ENCODE measurements around the gene MAS1L. TPM values are rescaled to one million over a fixed set of nuclear protein-coding genes. Genes with fewer than 3 reads are reported as not detected.

Gene MAS1L
- polyA plus RNA-seq, 3 donors, result not detected

GRCh38 chr6:29510202-29510601 lies 22.4 kb upstream of the MAS1L start:
- Histone ChIP-seq H4K20me1 (ENCODE audit: insufficient read depth, low read length) (no peaks in the 10 kb centered on the region), H2AFZ (ENCODE audit: insufficient read depth, low read depth, low read length, poor library complexity, severe bottlenecking) (no peak overlapping the region), H3K9me3 (replicated peaks in 1 of 2; ENCODE audit: control insufficient read depth in 1 of 2, insufficient read depth in 1 of 2, low read length in 2 of 2) (no peaks in the 10 kb centered on the region), H3K4me1 (ENCODE audit: control insufficient read depth in 1 of 2, insufficient read depth in 2 of 2, low read length in 2 of 2) (no peaks in the 10 kb centered on the region), H3K4me2 (replicated peaks; ENCODE audit: extremely low read depth, low read length, poor library complexity, severe bottlenecking) (no peak overlapping the region), H3K27me3 (ENCODE audit: control insufficient read depth in 2 of 2, insufficient read depth in 2 of 2, low read length in 2 of 2) (no peaks in the 10 kb centered on the region), H3K4me3 (replicated peaks in 1 of 3; ENCODE audit: low read depth in 2 of 3, low read length in 3 of 3) (no peak overlapping the region), H3K79me2 (ENCODE audit: insufficient read depth, low read length) (no peaks in the 10 kb centered on the region), H3K36me3 (replicated peaks in 1 of 2; ENCODE audit: control insufficient read depth in 1 of 2, insufficient read depth in 2 of 2, low read length in 2 of 2) (no peaks in the 10 kb centered on the region), H3K27ac (ENCODE audit: low read depth in 1 of 2, low read length in 2 of 2) (no peak overlapping the region), H3K9ac (ENCODE audit: insufficient read depth, low read length, poor library complexity, severe bottlenecking) (no peak overlapping the region)
- peaks cover 1 to 12% (median 7%) of the 10 kb centered on the region in 3 donors for H3K27me3 Mint-ChIP-seq (ENCODE audit: low read depth in 3 of 3)
- no peaks in the 10 kb centered on the region for H3K36me3 Mint-ChIP-seq
- H3K9me3 Mint-ChIP-seq, result peaks cover 0 to 2% (median 0%) of the 10 kb centered on the region in 7 donors
- WGBS (ENCODE audit: insufficient coverage), result 100% methylated on average over 1 of the region's 4 CpGs
- TF ChIP-seq, protein P1, sequence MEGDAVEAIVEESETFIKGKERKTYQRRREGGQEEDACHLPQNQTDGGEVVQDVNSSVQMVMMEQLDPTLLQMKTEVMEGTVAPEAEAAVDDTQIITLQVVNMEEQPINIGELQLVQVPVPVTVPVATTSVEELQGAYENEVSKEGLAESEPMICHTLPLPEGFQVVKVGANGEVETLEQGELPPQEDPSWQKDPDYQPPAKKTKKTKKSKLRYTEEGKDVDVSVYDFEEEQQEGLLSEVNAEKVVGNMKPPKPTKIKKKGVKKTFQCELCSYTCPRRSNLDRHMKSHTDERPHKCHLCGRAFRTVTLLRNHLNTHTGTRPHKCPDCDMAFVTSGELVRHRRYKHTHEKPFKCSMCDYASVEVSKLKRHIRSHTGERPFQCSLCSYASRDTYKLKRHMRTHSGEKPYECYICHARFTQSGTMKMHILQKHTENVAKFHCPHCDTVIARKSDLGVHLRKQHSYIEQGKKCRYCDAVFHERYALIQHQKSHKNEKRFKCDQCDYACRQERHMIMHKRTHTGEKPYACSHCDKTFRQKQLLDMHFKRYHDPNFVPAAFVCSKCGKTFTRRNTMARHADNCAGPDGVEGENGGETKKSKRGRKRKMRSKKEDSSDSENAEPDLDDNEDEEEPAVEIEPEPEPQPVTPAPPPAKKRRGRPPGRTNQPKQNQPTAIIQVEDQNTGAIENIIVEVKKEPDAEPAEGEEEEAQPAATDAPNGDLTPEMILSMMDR (IDR thresholded peaks at IDR 0.05), result no peak
- intact Hi-C loops (cut with micrococcal nuclease), result no loop called here
- no peak overlapping the region for H3K4me3 Mint-ChIP-seq
- H3K4me1 Mint-ChIP-seq, result no peaks in the 10 kb centered on the region
- H3K27ac Mint-ChIP-seq, result no peak overlapping the region
- DNase-seq, result no peak

DNA sequence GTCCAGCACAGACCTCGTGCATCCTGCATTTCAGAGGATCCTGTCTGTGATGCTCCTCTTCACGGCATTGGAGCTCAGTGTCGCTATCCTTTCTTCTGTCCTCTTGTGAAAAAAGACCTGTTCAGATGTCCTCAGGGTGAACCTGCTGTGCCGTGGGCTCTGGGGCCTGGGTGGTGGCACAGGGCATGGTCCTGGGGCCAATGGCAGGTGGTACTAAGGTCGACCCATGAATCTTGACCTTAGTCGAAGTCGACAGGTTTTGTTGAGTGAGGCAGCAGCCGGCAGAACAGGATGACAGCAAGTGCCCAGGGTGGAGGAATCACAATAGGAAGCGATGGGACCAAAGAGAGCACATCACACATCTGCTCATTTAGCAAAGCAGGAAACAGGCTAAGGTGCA lies 22.0 kb upstream of the MAS1L start:
- no peak for DNase-seq
- Histone ChIP-seq H3K79me2 (ENCODE audit: insufficient read depth, low read length) (no peaks in the 10 kb centered on the region), H3K36me3 (replicated peaks in 1 of 2; ENCODE audit: control insufficient read depth in 1 of 2, insufficient read depth in 2 of 2, low read length in 2 of 2) (no peaks in the 10 kb centered on the region), H3K4me3 (replicated peaks in 1 of 3; ENCODE audit: low read depth in 2 of 3, low read length in 3 of 3) (no peak overlapping the region), H3K9ac (ENCODE audit: insufficient read depth, low read length, poor library complexity, severe bottlenecking) (no peak overlapping the region), H3K27me3 (ENCODE audit: control insufficient read depth in 2 of 2, insufficient read depth in 2 of 2, low read length in 2 of 2) (no peaks in the 10 kb centered on the region), H3K4me2 (replicated peaks; ENCODE audit: extremely low read depth, low read length, poor library complexity, severe bottlenecking) (no peak overlapping the region), H3K27ac (ENCODE audit: low read depth in 1 of 2, low read length in 2 of 2) (no peak overlapping the region), H3K9me3 (replicated peaks in 1 of 2; ENCODE audit: control insufficient read depth in 1 of 2, insufficient read depth in 1 of 2, low read length in 2 of 2) (no peaks in the 10 kb centered on the region), H2AFZ (ENCODE audit: insufficient read depth, low read depth, low read length, poor library complexity, severe bottlenecking) (no peak overlapping the region), H3K4me1 (ENCODE audit: control insufficient read depth in 1 of 2, insufficient read depth in 2 of 2, low read length in 2 of 2) (no peaks in the 10 kb centered on the region), H4K20me1 (ENCODE audit: insufficient read depth, low read length) (no peaks in the 10 kb centered on the region)
- Mint-ChIP-seq H3K4me3 (no peak overlapping the region), H3K27me3 (ENCODE audit: low read depth in 3 of 3) (peaks cover 1 to 14% (median 7%) of the 10 kb centered on the region in 3 donors), H3K4me1 (no peaks in the 10 kb centered on the region), H3K27ac (no peak overlapping the region), H3K9me3 (peaks cover 0 to 2% (median 0%) of the 10 kb centered on the region in 7 donors), H3K36me3 (no peaks in the 10 kb centered on the region)
- WGBS (ENCODE audit: insufficient coverage), result 89% methylated on average over 7 of the region's 9 CpGs
- TF ChIP-seq, protein P1 (IDR thresholded peaks at IDR 0.05), result no peak
- intact Hi-C loops (cut with micrococcal nuclease), result no loop called here
